Measurements from ENCODE around the gene IFITM1. TPM values are rescaled to one million over a fixed set of nuclear protein-coding genes. Genes with fewer than 3 reads are reported as not detected.
"Not testable (repeated sequence)": the region's sequence is repeated elsewhere in the genome, so short reads cannot be mapped to it uniquely, and the experiment has no call there.

IFITM1 gene
- total RNA-seq, 3 donors from 2014 or later, result 99.3 to 144 (median 120) TPM

DNA sequence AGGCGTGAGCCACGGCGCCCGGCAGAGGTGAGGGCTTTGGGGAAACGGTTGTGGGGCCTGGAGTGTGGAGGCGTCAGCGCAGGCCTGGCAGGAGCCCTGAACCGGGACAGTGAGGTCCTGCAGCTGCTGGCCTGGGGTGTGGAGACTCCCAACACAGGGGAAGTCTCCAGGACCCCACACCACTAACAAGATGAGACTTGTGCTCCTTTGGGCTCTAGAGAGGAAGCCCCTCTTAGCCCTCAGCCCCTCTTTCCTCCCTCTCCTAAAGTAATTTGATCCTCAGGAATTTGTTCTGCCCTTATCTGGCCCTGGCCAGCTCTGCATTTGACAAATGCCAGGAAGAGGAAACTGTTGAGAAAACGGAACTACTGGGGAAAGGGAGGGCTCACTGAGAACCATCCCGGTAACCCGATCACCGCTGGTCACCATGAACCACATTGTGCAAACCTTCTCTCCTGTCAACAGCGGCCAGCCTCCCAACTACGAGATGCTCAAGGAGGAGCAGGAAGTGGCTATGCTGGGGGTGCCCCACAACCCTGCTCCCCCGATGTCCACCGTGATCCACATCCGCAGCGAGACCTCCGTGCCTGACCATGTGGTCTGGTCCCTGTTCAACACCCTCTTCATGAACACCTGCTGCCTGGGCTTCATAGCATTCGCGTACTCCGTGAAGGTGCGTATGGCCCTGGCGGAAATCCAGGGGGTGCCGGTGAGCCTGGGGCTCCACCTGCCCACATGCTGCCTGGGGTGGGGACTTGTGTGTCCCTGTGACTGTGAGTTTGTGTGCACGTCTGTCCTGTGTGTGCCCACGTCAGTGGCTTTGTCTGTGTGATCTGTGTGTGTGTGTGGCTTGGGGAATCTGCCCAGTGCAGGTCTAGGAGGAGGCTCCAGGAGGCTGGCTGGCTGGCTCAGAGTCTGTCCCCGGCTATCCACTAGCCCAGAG lies 5.8 kb upstream of the IFITM1 start, which contains the start of gene IFITM2:
IFITM2 (plus strand) TSS at position 51 of the 943 bp plus-strand sequence; CDS start at position 428, 377 bp downstream.
- Mint-ChIP-seq H3K4me3 (peak within 1 kb of the TSS; percentile 93), H3K4me1 (ENCODE audit: low read depth) (peaks cover 52% of the 10 kb centered on the region)
- ATAC-seq, result peak; percentile 25 to 32
- not testable (repeated sequence) for H3K36me3 Mint-ChIP-seq (ENCODE audit: insufficient read depth); DNase-seq; H3K27me3 Mint-ChIP-seq (ENCODE audit: low read depth); H3K9me3 Mint-ChIP-seq

DNA sequence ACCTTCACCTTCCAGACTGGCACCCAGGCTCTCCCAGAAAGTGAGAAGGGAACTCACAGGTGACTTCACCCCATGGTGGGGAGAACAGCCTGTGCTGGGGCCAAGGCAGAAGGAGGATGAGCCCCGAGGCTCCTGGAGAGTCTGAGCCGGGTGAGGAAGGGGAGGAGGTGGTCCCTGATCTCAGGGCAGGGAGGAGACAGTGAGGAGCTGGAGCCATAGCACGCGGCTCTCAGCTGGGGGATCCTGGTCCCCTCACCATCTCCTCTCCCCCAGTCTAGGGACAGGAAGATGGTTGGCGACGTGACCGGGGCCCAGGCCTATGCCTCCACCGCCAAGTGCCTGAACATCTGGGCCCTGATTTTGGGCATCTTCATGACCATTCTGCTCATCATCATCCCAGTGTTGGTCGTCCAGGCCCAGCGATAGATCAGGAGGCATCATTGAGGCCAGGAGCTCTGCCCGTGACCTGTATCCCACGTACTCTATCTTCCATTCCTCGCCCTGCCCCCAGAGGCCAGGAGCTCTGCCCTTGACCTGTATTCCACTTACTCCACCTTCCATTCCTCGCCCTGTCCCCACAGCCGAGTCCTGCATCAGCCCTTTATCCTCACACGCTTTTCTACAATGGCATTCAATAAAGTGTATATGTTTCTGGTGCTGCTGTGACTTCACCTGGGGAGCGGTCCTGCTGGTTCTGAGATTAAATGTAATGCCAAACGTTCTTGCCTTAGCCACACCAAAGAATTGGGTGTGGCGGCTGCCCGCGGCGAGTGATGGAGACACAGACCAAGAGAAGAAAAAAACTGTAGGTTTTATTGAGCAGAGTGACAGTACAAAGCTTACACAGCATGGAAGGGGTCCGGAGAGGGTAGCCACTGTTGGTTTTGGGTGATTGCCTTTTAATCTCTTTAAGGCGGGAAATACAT lies 4.8 kb upstream of the IFITM1 start:
- peaks cover 55% of the 10 kb centered on the region for H3K4me1 Mint-ChIP-seq (ENCODE audit: low read depth)

DNA sequence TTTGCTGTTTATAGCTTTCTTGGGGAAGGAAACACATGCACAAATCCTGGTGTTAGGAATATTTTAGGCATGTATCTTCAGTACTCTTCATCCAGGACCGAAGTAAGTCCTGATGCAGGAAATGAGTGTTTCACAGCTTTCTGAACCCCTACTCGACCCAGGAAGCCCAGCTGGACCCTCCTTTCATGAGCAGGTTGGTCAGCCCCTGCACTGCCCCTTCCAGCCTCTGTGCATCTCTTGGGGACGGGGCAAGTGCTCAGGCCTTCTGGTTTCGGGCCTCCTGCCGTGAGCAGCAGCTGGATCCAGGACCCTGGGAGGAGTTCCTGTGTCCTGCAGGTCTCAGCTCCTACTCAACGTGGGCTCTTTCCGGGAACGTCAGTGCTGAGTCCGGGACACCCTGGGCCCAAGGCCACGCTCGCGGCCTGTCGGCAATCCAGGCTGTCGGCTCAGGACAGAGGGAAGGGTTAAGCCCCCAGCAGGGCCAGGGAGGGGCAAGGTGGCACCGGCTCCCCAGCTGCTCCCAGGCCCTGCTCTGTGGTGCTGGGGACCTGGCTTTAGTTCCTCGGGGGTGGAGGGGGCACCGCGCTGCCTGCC lies 3.8 kb upstream of the IFITM1 start:
- not testable (repeated sequence) for ATAC-seq; H3K27me3 Mint-ChIP-seq (ENCODE audit: low read depth); H3K9me3 Mint-ChIP-seq; DNase-seq; H3K36me3 Mint-ChIP-seq (ENCODE audit: insufficient read depth)
- H3K4me3 Mint-ChIP-seq, result peak overlapping the region; percentile 93
- H3K4me1 Mint-ChIP-seq (ENCODE audit: low read depth), result peaks cover 54% of the 10 kb centered on the region

More for the DNA sequence above, 4.8 kb upstream of the IFITM1 start:
- H3K27me3 Mint-ChIP-seq (ENCODE audit: low read depth); H3K9me3 Mint-ChIP-seq; DNase-seq; H3K36me3 Mint-ChIP-seq (ENCODE audit: insufficient read depth): not testable (repeated sequence)
- ATAC-seq, result peak; percentile 5 to 7
- H3K4me3 Mint-ChIP-seq, result peak overlapping the region; percentile 93

DNA sequence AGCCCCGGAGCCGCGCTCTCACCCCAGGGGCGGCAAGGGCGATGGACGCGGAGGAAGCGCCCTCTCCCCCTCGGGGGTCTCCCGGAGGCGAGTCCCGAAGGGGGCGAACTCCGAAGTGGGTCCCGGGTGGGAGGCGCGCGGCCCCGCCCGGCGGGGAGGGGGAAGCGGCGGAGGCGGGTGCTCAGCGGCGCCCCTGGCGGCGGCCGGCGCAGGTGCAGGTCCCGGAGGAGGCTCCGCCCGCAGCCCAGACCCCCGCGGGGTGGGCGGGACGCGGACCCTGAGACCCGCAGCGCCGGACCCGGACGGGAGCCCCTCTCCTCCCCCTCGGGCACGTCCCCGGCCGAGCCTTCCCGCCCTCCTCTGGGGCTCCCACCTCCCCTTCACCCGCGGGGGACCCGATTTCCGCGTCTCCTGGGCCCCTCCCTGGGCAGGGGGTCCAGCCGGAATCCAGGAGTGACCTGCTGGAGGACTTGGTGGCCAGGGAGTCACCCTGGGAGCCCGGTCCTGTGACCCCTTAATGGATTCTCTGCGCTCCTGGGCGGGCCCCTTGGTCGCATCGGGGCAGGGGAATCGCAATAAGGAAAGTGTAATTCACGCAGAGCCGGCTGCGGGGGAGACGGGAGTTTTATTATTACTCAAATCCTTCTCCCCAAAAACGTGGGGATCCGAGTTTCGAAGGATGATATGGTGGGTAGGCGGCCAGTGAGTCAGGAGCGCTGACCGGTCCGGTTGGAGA lies 2.7 kb upstream of the IFITM1 start:
- not testable (repeated sequence) for H3K36me3 Mint-ChIP-seq (ENCODE audit: insufficient read depth); DNase-seq; H3K27me3 Mint-ChIP-seq (ENCODE audit: low read depth); H3K9me3 Mint-ChIP-seq
- Mint-ChIP-seq H3K4me1 (ENCODE audit: low read depth) (peaks cover 43% of the 10 kb centered on the region), H3K4me3 (peak overlapping the region; percentile 93)
- ATAC-seq, result peak; percentile 28 to 34

DNA sequence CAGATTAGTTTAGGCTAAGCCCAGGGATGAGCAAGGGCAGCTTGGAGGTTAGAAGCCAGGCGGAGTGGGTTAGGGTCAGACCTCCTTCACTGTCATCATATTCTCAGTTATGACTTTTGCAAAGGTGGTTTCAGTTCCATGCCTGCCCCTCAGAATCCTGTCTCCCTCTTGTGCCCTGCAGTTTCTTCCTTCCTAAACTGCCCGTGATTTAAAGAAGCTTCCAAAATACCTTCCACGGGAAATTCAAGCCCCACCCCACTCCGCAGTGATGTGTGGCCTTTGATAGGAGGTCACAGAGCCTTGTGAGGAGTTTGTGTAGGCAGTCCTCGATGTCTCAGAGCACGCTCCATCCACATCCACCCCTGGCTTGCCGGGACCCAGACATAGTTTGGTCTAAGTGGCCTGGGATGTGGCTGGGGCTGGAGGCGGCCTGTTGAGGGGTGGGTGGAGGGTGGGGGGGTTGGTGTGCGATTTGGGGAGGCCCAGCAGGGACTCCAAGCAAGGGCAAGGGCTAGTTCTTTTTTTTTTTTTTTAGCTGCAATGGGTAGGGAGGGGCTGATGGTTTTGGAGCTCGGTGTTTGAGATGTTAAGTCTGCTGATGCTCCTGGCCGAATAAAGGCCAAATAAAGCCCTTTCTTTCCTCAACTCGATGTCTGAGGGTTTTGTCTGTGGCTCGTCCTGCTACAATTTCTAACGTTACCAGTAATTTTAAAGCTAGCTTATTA lies 1.6 kb upstream of the IFITM1 start:
- peak in 1 of 2 donors; percentile 11 for ATAC-seq
- peaks cover 9% of the 10 kb centered on the region for H3K36me3 Mint-ChIP-seq (ENCODE audit: insufficient read depth)
- no peak for DNase-seq
- H3K27me3 Mint-ChIP-seq (ENCODE audit: low read depth), result no peaks in the 10 kb centered on the region
- no peaks in the 10 kb centered on the region for H3K9me3 Mint-ChIP-seq
- peaks cover 50% of the 10 kb centered on the region for H3K4me1 Mint-ChIP-seq (ENCODE audit: low read depth)
- peak overlapping the region; percentile 93 for H3K4me3 Mint-ChIP-seq

DNA sequence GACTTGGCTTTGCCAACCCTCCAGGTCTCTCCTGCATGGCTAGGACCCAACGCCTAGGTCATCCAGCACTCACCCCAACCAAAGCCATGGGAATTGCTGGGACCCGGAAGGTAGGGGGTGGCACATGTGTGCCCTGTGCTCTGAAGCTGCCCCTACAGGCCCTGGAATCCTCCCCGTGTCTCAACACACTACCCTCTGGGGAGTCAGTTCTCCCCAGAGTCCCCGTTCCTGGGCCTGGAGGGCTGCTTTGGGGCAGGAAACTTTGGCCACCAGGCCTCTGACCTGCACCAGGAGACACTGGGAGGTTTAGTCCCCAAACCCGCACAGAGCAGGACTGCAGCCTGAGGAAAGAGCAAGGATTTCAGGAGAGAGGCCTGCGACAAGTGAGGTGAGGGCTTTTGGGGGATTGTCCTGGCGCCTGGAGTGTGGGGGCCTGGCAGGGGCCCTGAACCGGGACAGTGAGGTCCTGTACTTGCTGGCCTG lies 495 bp upstream of the IFITM1 start:
- H3K9me3 Mint-ChIP-seq, result no peaks in the 10 kb centered on the region
- DNase-seq (no peak), ATAC-seq (no peak)
- peak overlapping the region; percentile 93 for H3K4me3 Mint-ChIP-seq
- no peaks in the 10 kb centered on the region for H3K27me3 Mint-ChIP-seq (ENCODE audit: low read depth)
- peaks cover 49% of the 10 kb centered on the region for H3K4me1 Mint-ChIP-seq (ENCODE audit: low read depth)
- H3K36me3 Mint-ChIP-seq (ENCODE audit: insufficient read depth), result peaks cover 9% of the 10 kb centered on the region

DNA sequence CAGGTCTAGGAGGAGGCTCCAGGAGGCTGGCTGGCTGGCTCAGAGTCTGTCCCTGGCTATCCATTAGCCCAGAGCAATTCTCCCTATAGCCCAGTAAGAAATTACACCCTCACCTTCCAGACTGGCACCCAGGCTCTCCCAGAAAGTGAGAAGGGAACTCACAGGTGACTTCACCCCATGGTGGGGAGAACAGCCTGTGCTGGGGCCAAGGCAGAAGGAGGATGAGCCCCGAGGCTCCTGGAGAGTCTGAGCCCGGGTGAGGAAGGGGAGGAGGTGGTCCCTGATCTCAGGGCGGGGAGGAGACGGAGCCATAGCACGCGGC lies 675 bp downstream of the IFITM1 start:
- not testable (repeated sequence) for ATAC-seq; DNase-seq; H3K27me3 Mint-ChIP-seq (ENCODE audit: low read depth); H3K36me3 Mint-ChIP-seq (ENCODE audit: insufficient read depth); H3K9me3 Mint-ChIP-seq
- peak overlapping the region; percentile 93 for H3K4me3 Mint-ChIP-seq
- H3K4me1 Mint-ChIP-seq (ENCODE audit: low read depth), result peaks cover 44% of the 10 kb centered on the region

DNA sequence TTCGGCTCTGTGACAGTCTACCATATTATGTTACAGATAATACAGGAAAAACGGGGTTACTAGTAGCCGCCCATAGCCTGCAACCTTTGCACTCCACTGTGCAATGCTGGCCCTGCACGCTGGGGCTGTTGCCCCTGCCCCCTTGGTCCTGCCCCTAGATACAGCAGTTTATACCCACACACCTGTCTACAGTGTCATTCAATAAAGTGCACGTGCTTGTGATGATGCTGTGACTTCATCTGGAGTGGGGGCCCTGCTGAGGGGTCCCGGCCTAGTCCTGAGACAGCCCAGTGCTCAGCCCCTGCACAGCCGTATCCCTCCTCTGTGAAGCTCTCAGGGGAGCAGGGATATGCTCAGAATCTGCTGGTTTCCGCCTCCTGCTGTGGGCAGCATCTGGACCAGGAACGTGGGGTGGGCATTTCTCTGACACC lies 1.2 kb downstream of the IFITM1 start:
- ATAC-seq (no peak), DNase-seq (no peak)
- Mint-ChIP-seq H3K9me3 (no peaks in the 10 kb centered on the region), H3K4me3 (peak overlapping the region; percentile 93), H3K36me3 (ENCODE audit: insufficient read depth) (peaks cover 6% of the 10 kb centered on the region), H3K27me3 (ENCODE audit: low read depth) (no peaks in the 10 kb centered on the region), H3K4me1 (ENCODE audit: low read depth) (peaks cover 46% of the 10 kb centered on the region)

DNA sequence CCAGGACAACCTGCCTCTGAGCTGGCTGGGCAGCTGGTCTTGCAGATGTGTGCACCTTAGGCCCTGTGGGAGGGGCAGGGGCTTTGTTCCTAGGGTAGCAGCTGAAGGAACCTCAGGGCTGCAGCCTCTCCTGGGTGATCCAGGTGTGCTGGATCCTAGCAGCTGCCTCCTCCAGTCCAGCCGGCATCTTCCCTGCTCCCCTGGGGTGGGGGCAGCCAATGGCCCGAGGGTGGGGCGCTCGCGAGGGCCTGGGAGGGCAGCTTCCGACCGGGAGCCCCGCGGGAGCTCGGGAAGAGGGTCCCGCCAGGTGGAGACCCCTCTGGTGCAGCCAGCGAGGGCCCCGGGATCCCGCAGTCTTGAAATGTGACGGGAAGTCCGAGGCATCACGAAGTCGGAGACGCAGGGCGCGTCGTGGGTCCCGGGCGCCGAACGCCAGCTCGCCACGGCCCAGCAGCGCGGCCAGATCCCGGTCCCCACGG lies 1.7 kb downstream of the IFITM1 start:
- Mint-ChIP-seq H3K4me1 (ENCODE audit: low read depth) (peaks cover 50% of the 10 kb centered on the region), H3K4me3 (peak overlapping the region; percentile 93), H3K9me3 (no peaks in the 10 kb centered on the region), H3K36me3 (ENCODE audit: insufficient read depth) (peaks cover 6% of the 10 kb centered on the region), H3K27me3 (ENCODE audit: low read depth) (no peaks in the 10 kb centered on the region)
- DNase-seq, result no peak
- ATAC-seq, result no peak

DNA sequence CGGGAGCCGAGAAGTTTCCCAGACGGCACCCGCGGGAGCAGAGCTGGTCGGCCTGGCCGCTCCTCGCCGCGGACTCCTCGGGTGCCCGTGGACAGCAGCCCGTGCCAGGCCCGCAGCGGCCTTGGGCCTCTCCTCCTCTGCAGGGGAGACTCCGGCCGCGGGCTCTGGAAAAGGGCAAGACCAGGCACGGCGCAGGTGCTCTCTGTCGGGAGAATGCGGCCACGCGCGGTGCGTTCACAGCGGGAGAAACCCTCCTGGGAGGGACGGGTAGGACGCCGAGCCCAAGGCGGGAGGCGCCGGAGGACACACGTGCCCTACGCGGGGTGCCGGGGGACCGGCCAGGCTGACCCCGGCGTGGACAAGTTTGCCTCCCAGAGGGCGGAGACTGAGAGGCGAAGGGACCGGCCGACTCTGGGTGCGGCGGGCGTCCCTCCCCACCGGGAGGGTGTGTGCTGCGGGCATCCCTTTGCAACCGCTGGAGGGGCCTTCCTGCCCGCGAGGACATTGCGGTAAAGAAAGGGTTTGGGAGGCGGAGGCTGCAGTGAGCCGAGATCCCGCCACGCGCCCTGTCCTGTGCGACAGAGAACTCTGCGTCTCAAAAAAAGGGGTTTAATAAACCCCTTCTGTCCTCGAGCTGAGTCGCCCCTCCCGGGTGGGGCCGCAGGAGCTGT lies 2.3 kb downstream of the IFITM1 start:
- Mint-ChIP-seq H3K4me3 (peak overlapping the region; percentile 86), H3K9me3 (no peaks in the 10 kb centered on the region), H3K4me1 (ENCODE audit: low read depth) (peaks cover 53% of the 10 kb centered on the region), H3K27me3 (ENCODE audit: low read depth) (no peaks in the 10 kb centered on the region), H3K36me3 (ENCODE audit: insufficient read depth) (peaks cover 6% of the 10 kb centered on the region)
- ATAC-seq (no peak), DNase-seq (peak; percentile 14)

DNA sequence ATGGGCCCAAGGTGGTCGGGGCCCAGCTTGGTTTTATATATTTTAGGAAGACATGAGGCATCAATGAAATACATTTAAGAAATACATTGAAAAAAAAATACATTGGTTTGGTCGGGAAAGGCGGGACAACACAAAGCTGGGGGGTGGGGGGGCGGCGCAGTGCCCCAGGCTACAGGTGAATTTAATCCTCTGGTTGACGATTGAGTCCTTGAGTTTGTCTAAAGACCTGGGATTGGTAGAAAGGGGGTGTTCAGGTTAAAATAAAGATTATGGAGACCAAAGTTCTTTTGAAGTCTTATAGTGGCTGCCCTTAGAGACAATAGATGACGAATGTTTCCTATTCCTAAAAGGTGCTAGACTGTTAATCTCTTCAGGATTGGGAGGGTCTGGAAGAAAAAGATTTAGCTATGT lies 3.1 kb downstream of the IFITM1 start:
- no peak for ATAC-seq
- Mint-ChIP-seq H3K27me3 (ENCODE audit: low read depth) (no peaks in the 10 kb centered on the region), H3K4me3 (peak overlapping the region; percentile 86), H3K4me1 (ENCODE audit: low read depth) (peaks cover 49% of the 10 kb centered on the region), H3K36me3 (ENCODE audit: insufficient read depth) (peaks cover 6% of the 10 kb centered on the region), H3K9me3 (no peaks in the 10 kb centered on the region)
- DNase-seq, result no peak

DNA sequence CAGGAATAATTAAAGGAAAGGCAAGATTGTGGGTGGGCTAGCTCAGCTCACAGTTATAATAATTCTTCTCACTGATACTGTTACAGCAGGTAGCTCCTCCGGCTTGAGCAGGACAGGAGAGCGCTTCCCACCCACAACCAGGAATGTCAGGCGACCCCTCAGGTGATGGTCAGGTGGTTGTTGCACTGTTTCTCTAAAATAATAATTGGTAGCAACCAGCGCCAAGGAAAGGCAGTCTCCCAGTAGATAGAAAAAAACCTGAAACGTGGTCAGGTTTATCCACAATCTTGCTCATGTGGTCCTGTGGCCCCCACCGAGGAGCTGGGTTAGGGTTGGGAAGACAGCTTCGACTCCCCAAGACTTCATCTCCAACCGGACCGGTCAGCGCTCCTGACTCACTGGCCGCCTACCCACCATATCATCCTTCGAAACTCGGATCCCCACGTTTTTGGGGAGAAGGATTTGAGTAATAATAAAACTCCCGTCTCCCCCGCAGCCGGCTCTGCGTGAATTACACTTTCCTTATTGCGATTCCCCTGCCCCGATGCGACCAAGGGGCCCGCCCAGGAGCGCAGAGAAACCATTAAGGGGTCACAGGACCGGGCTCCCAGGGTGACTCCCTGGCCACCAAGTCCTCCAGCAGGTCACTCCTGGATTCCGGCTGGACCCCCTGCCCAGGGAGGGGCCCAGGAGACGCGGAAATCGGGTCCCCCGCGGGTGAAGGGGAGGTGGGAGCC lies 4.0 kb downstream of the IFITM1 start:
- ATAC-seq, result peak in 1 of 2 donors; percentile 24
- not testable (repeated sequence) for H3K27me3 Mint-ChIP-seq (ENCODE audit: low read depth); H3K36me3 Mint-ChIP-seq (ENCODE audit: insufficient read depth); H3K9me3 Mint-ChIP-seq; DNase-seq
- peak overlapping the region; percentile 86 for H3K4me3 Mint-ChIP-seq
- H3K4me1 Mint-ChIP-seq (ENCODE audit: low read depth), result peaks cover 41% of the 10 kb centered on the region

Data from activated T-cell treated with anti-CD3 and anti-CD28 coated beads, Interleukin-2, amount 50 U/mL, for 4 hours (primary cell).